C4-2B (cell line): ENCODE measurements around the gene NAV2.

Source experiments
- CTCF ChIP-seq: fragments of 450-650 bp; conservative IDR thresholded peaks from 2 replicates; pipeline ENCODE4 v1.5.1; 2017; ENCODE audit warnings: mild to moderate bottlenecking
- ZFX ChIP-seq: fragments of 450-650 bp; IDR thresholded peaks from 2 replicates; pipeline ENCODE4 v1.6.1; 2017

GRCh38 chr11:19723572-19724342, 11.1 kb downstream of the NAV2 start:
- TF ChIP-seq CTCF: no peak
- TF ChIP-seq ZFX: no peak
